H1 (cell line): Measurements from ENCODE around the gene RAB40B. TPM values are rescaled to one million over a fixed set of nuclear protein-coding genes. Genes with fewer than 3 reads are reported as not detected.

Source experiments
- CHD2 ChIP-seq: IDR thresholded peaks from 2 replicates; pipeline ENCODE4 v1.6.1; 2012; ENCODE audit warnings: low read length, improper control_type of control experiment
- CHD7 ChIP-seq: fragments of 300-600 bp; sonication (generic); IDR thresholded peaks from 2 replicates; pipeline ENCODE4 v1.7.1; 2012; ENCODE audit warnings: low read length, moderate library complexity, mild to moderate bottlenecking, inconsistent platforms; ENCODE audit not compliant: insufficient replicate concordance
- HDAC2 ChIP-seq, 2 experiments: fragments of 300-600 bp in 1 of 2; sonication (generic) in 1 of 2; IDR thresholded peaks; 2 replicates each; pipeline ENCODE4 v1.6.1; 2011 to 2012; ENCODE audit warnings: low read depth in 2 of 2, low read length in 2 of 2, mild to moderate bottlenecking in 2 of 2, moderate library complexity in 2 of 2, borderline replicate concordance in 1 of 2, inconsistent platforms in 1 of 2
- JUND ChIP-seq: IDR thresholded peaks from 2 replicates; pipeline ENCODE4 v1.6.1; 2011; ENCODE audit warnings: mild to moderate bottlenecking, improper control_type of control experiment, low read length
- KDM4A ChIP-seq: IDR thresholded peaks from one replicate; pipeline ENCODE4 v1.7.1; 2012; ENCODE audit warnings: low read depth, mild to moderate bottlenecking, moderate library complexity, low read length, inconsistent platforms; ENCODE audit not compliant: severe bottlenecking
- MAFK ChIP-seq: IDR thresholded peaks from 2 replicates; pipeline ENCODE4 v1.6.1; 2012; ENCODE audit warnings: low read depth, mild to moderate bottlenecking, improper control_type of control experiment, low read length
- POLR2A ChIP-seq, 2 experiments: IDR thresholded peaks; 1 replicate in 1 of 2; 2 replicates in 1 of 2; pipeline ENCODE4 v1.6.1; 2011; ENCODE audit warnings: low read depth in 2 of 2, low read length in 2 of 2, mild to moderate bottlenecking in 2 of 2; ENCODE audit errors: control extremely low read depth in 1 of 2
- RFX5 ChIP-seq: IDR thresholded peaks from 2 replicates; pipeline ENCODE4 v1.6.1; 2011; ENCODE audit warnings: low read depth, low read length, improper control_type of control experiment, borderline replicate concordance
- RXRA ChIP-seq: IDR thresholded peaks from 2 replicates; pipeline ENCODE4 v1.6.1; 2011; ENCODE audit warnings: low read depth, mild to moderate bottlenecking, low read length, moderate library complexity; ENCODE audit not compliant: insufficient read depth
- SP4 ChIP-seq: IDR thresholded peaks from 2 replicates; pipeline ENCODE4 v1.6.1; 2012; ENCODE audit warnings: low read length, inconsistent platforms
- TBP ChIP-seq: IDR thresholded peaks from 2 replicates; pipeline ENCODE4 v1.6.1; 2011; ENCODE audit warnings: low read depth, low read length, improper control_type of control experiment
- polyA plus RNA-seq, 7 experiments: library from polyadenylated mRNA; depleted of rRNA in 3 of 7; stranded (reverse) in 5 of 7; unstranded in 2 of 7; fragments of >200 nt in 5 of 7; fragments of 200-250 nt in 2 of 7; gene quantifications; 1 replicate in 5 of 7; 2 replicates in 1 of 7; 4 replicates in 1 of 7; pipeline versions ENCODE4 v1.2.1 to v1.2.3, GENCODE V29; 2011 to 2013; ENCODE audit warnings: missing spikeins in 2 of 7, mixed read lengths in 2 of 7
- total RNA-seq: library from RNA; stranded (reverse); fragmentation: NEBNext Ultra II Directional; extraction: Animal tissue kit (Norgen Biotek cat#: 25700); gene quantifications from 2 replicates; pipeline ENCODE4 v1.2.1, GENCODE V29; 2021

RAB40B gene
- total and polyA plus RNA-seq, 2 of the 8 experiments (the other 6 are each of a cell fraction or from before 2014, with no cell fraction given): 3.1 to 4.6 TPM

- TF ChIP-seq CHD7: no peak
- no peak for TF ChIP-seq HDAC2 (IDR thresholded peaks at IDR 0.05; ENCODE audit: borderline replicate concordance in 1 of 2, low read depth in 2 of 2, low read length in 2 of 2)
- TF ChIP-seq RFX5: no peak
- no peak for TF ChIP-seq KDM4A
- no peak for TF ChIP-seq POLR2A (IDR thresholded peaks at IDR 0.05; ENCODE audit: control extremely low read depth in 1 of 2, low read depth in 2 of 2, low read length in 2 of 2)
- no peak for TF ChIP-seq MAFK
- no peak for TF ChIP-seq JUND
- TF ChIP-seq TBP: no peak
- no peak for TF ChIP-seq RXRA
- no peak for TF ChIP-seq CHD2
- no peak for TF ChIP-seq SP4
Measured at GRCh38 chr17:82674656-82675475, 23.6 kb downstream of the RAB40B start (continued).
